GM12878 (cell line): Measurements from ENCODE around the gene GBGT1. TPM values are rescaled to one million over a fixed set of nuclear protein-coding genes. Genes with fewer than 3 reads are reported as not detected.

Source experiments
- ATAC-seq: fragments of 200-7000 bp; cut with Tn5 transposase; 3 replicates; pipeline ENCODE4 v1.9.1; 2020; ENCODE audit warnings: mild to moderate bottlenecking, moderate library complexity
- BruUV-seq: library from RNA; stranded (reverse); fragments of 400-500 nt; replicated peaks from 2 replicates; lab custom pipeline; 2021; lab: Mats Ljungman, UMichigan
- CTCF ChIA-PET: fragments of 300-600 bp; sonication (Branson Sonifier 250); formaldehyde crosslinking; extraction: SDS; loops from one replicate; lab custom pipeline; 2021; ENCODE audit warnings: inconsistent platforms; lab: Yijun Ruan, JAX
- POLR2A ChIA-PET: fragments of 350-600 bp; formaldehyde crosslinking; extraction: SDS; loops from one replicate; lab custom pipeline; 2021; ENCODE audit warnings: inconsistent platforms; lab: Charles Lee
- RAD21 ChIA-PET: fragments of 300-600 bp; sonication (Branson Sonifier 250); formaldehyde crosslinking; loops from one replicate; lab custom pipeline; 2023; ENCODE audit warnings: antibody characterized with exemption; ENCODE audit not compliant: unreplicated experiment; lab: Charles Lee
- SMC1A ChIA-PET: fragments of 300-600 bp; sonication (Branson Sonifier 250); formaldehyde crosslinking; loops from one replicate; lab custom pipeline; 2023; ENCODE audit not compliant: unreplicated experiment, uncharacterized antibody; lab: Charles Lee
- DNase-seq: peaks from one replicate; pipeline ENCODE4 v3.0.0-alpha.2; 2011; ENCODE audit warnings: low read depth, low spot score
- FAIRE-seq: peaks from 3 replicates; lab custom pipeline; 2011; peaks lifted over from hg19 to GRCh38; lab: Jason Lieb, UNC
- H2AFZ ChIP-seq: 2 replicates; pipeline ENCODE4 v1.6.0; 2011; ENCODE audit warnings: low read depth, low read length, control low read depth; ENCODE audit not compliant: control insufficient read depth
- H3K27ac ChIP-seq: 2 replicates; pipeline ENCODE4 v1.5.1; 2011; ENCODE audit warnings: control low read depth; ENCODE audit not compliant: control insufficient read depth, insufficient read depth
- H3K27me3 ChIP-seq, 2 experiments: replicated peaks in 1 of 2; 2 replicates each; pipeline versions ENCODE4 v1.6.0 to v1.6.1; 2011; ENCODE audit warnings: low read length in 1 of 2; ENCODE audit not compliant: control insufficient read depth in 2 of 2, insufficient read depth in 2 of 2
- H3K36me3 ChIP-seq, 2 experiments: 2 replicates each; pipeline ENCODE4 v1.5.1; 2011; ENCODE audit warnings: low read length in 1 of 2; ENCODE audit not compliant: control insufficient read depth in 2 of 2, insufficient read depth in 2 of 2
- H3K4me1 ChIP-seq: 2 replicates; pipeline ENCODE4 v1.6.1; 2011; ENCODE audit warnings: mild to moderate bottlenecking, low read length, moderate library complexity, mixed read lengths; ENCODE audit not compliant: control insufficient read depth, insufficient read depth
- H3K4me2 ChIP-seq: 2 replicates; pipeline ENCODE4 v1.6.0; 2011; ENCODE audit warnings: control low read depth; ENCODE audit not compliant: control insufficient read depth, insufficient read depth
- H3K4me3 ChIP-seq: fragments of 200-600 bp; sonication (generic); 2 replicates; pipeline ENCODE4 v1.5.1; 2016
- H3K79me2 ChIP-seq: 2 replicates; pipeline ENCODE4 v1.6.0; 2011; ENCODE audit warnings: low read length; ENCODE audit not compliant: control insufficient read depth, insufficient read depth
- H3K9ac ChIP-seq: 2 replicates; pipeline ENCODE4 v1.8.0; 2011; ENCODE audit warnings: low read length, control low read depth, mixed read lengths; ENCODE audit not compliant: control insufficient read depth, insufficient read depth
- H3K9me3 ChIP-seq: replicated peaks from 3 replicates; pipeline ENCODE4 v1.5.1; 2011; ENCODE audit warnings: mild to moderate bottlenecking, low read length; ENCODE audit not compliant: control insufficient read depth, insufficient read depth
- H4K20me1 ChIP-seq: 2 replicates; pipeline ENCODE4 v1.6.0; 2011; ENCODE audit not compliant: control insufficient read depth, insufficient read depth
- BACH1 ChIP-seq: fragments of 450-650 bp; IDR thresholded peaks from 2 replicates; pipeline ENCODE4 v1.6.1; 2017; ENCODE audit warnings: mild to moderate bottlenecking, borderline replicate concordance
- BRCA1 ChIP-seq: IDR thresholded peaks from 2 replicates; pipeline ENCODE4 v1.6.1; 2011; ENCODE audit warnings: low read depth, low read length, improper control_type of control experiment
- E4F1 ChIP-seq: fragments of 450-650 bp; IDR thresholded peaks from 2 replicates; pipeline ENCODE4 v1.6.1; 2018; ENCODE audit warnings: borderline replicate concordance, mild to moderate bottlenecking; ENCODE audit not compliant: partially characterized antibody
- ETV6 ChIP-seq, 2 experiments: fragments of 450-650 bp in 1 of 2; IDR thresholded peaks in 1 of 2; conservative IDR thresholded peaks in 1 of 2; 2 replicates each; pipeline ENCODE4 v1.6.1; 2014; ENCODE audit warnings: antibody characterized with exemption in 1 of 2, borderline replicate concordance in 1 of 2, low read depth in 1 of 2, mild to moderate bottlenecking in 1 of 2, moderate library complexity in 1 of 2
- IRF5 ChIP-seq: fragments of 450-650 bp; IDR thresholded peaks from 2 replicates; pipeline ENCODE4 v1.6.1; 2017; ENCODE audit warnings: borderline replicate concordance
- LARP7 ChIP-seq: fragments of 450-650 bp; IDR thresholded peaks from 2 replicates; pipeline ENCODE4 v1.6.1; 2017; ENCODE audit warnings: mild to moderate bottlenecking
- MEF2A ChIP-seq: IDR thresholded peaks from 2 replicates; pipeline ENCODE4 v1.6.1; 2011; ENCODE audit warnings: low read depth, mild to moderate bottlenecking, low read length, moderate library complexity; ENCODE audit not compliant: insufficient read depth
- MEF2B ChIP-seq: fragments of 450-650 bp; IDR thresholded peaks from 2 replicates; pipeline ENCODE4 v1.6.1; 2018; ENCODE audit warnings: mild to moderate bottlenecking, moderate library complexity; ENCODE audit not compliant: partially characterized antibody, poor library complexity, severe bottlenecking
- NFXL1 ChIP-seq: fragments of 450-650 bp; IDR thresholded peaks from 2 replicates; pipeline ENCODE4 v1.6.1; 2017; ENCODE audit warnings: antibody characterized with exemption, mild to moderate bottlenecking, borderline replicate concordance
- NFYA ChIP-seq: IDR thresholded peaks from 2 replicates; pipeline ENCODE4 v1.6.1; 2011; ENCODE audit warnings: low read depth, mild to moderate bottlenecking, low read length, improper control_type of control experiment, borderline replicate concordance
- RCOR1 ChIP-seq: conservative IDR thresholded peaks from 2 replicates; pipeline ENCODE4 v1.6.1; 2012; ENCODE audit warnings: low read depth, low read length, improper control_type of control experiment
- SIN3A ChIP-seq: IDR thresholded peaks from 2 replicates; pipeline ENCODE4 v1.6.1; 2012; ENCODE audit warnings: low read depth, low read length, improper control_type of control experiment
- WRNIP1 ChIP-seq: IDR thresholded peaks from 2 replicates; pipeline ENCODE4 v1.6.1; 2011; ENCODE audit warnings: low read depth, low read length, improper control_type of control experiment, borderline replicate concordance
- YY1 ChIP-seq: IDR thresholded peaks from 2 replicates; pipeline ENCODE4 v1.6.1; 2011; ENCODE audit warnings: low read depth, mild to moderate bottlenecking, low read length
- ZNF622 ChIP-seq: fragments of 450-650 bp; IDR thresholded peaks from 2 replicates; pipeline ENCODE4 v1.6.1; 2017; ENCODE audit warnings: mild to moderate bottlenecking, inconsistent platforms
- ZNF687 ChIP-seq: fragments of 450-650 bp; IDR thresholded peaks from 2 replicates; pipeline ENCODE4 v1.6.1; 2017; ENCODE audit warnings: mild to moderate bottlenecking, moderate library complexity
- WGBS: methylation state at CpG from one replicate; pipeline ENCODE4 v1.1.6; 2016; ENCODE audit warnings: low lambda C conversion rate; ENCODE audit not compliant: insufficient replicate concordance, insufficient coverage; ENCODE audit errors: missing lambda C conversion rate; 5-methylcytosine and 5-hydroxymethylcytosine counted together
- in situ Hi-C: fragments of 300-500 bp; cut with MboI; formaldehyde crosslinking; loops from 9 replicates; pipeline ENCODE4 v1.14.3; 2018; ENCODE audit warnings: mixed read lengths
- intact Hi-C: fragments of 100-400 bp; cut with micrococcal nuclease; formaldehyde crosslinking; loops from one replicate; pipeline ENCODE4 v1.14.2; 2022; ENCODE audit not compliant: unreplicated experiment
- polyA plus RNA-seq, 11 experiments: library from polyadenylated mRNA; depleted of rRNA in 4 of 11; unstranded in 6 of 11; stranded (reverse) in 5 of 11; fragments of >200 nt; fragmentation: Nextera tagmentation in 4 of 11; fragmentation: Illumina TruSeq in 1 of 11; extraction: Ambion mirVana in 4 of 11; extraction: Trizol in 1 of 11; gene quantifications; 1 replicate in 1 of 11; 2 replicates in 10 of 11; pipeline versions ENCODE4 v1.2.1 to v1.2.3, GENCODE V29; 2011 to 2016; ENCODE audit warnings: inconsistent platforms in 2 of 11, missing spikeins in 2 of 11, low read depth in 1 of 11
- total RNA-seq, 4 experiments: library from RNA; depleted of rRNA in 3 of 4; stranded (reverse); fragments of >200 nt in 3 of 4; fragmentation: Illumina TruSeq in 1 of 4; extraction: Trizol in 1 of 4; gene quantifications; 2 replicates each; pipeline versions ENCODE4 v1.2.1 to v1.2.3, GENCODE V29; 2013 to 2021

Gene GBGT1
- total and polyA plus RNA-seq, 10 of the 15 experiments (the other 5 are each of a cell fraction or from before 2014, with no cell fraction given) = 0.08 to 1.9 (median 0.49) TPM

- FAIRE-seq = no peak
- intact Hi-C loops = loop anchor here (10.0 kb wide), 1 partner anchor 136 kb away; no protein-coding TSS in a partner anchor
- in situ Hi-C loops = loop anchor here (5.0 kb wide), 1 partner anchor 298 kb away; no protein-coding TSS in a partner anchor
Observed at GRCh38 chr9:133188843-133189180, 25.1 kb upstream of the GBGT1 start.

More at GRCh38 chr9:133188843-133189180, 25.1 kb upstream of the GBGT1 start:
- H3K4me2 ChIP-seq = no peak overlapping the region
- ChIA-PET SMC1A (interaction anchor here (4.2 kb wide), 1 partner anchor 297 kb away, joined by 14 read pairs; no protein-coding TSS in a partner anchor), CTCF (interaction anchor here (1.0 to 5.0 kb wide), 5 partner anchors 9 to 298 kb away, joined by 3 to 61 read pairs (median 29); no protein-coding TSS in a partner anchor), RAD21 (interaction anchor here (0.5 to 3.7 kb wide), 2 partner anchors 147 to 298 kb away, joined by 3 to 12 read pairs; partner anchors contain the start of gene SURF6), POLR2A (no interaction called here)
- H3K4me3 ChIP-seq = no peak overlapping the region
- WGBS = 14% methylated on average over 7 of the region's 7 CpGs
- DNase-seq (no peak), ATAC-seq (no peak)
- no TSS peak for BruUV-seq
- H3K9ac ChIP-seq = no peak overlapping the region
- H3K79me2 ChIP-seq = no peaks in the 10 kb centered on the region
- H3K27me3 ChIP-seq = peaks cover 0 to 2% of the 10 kb centered on the region in 2 experiments; a peak in 2 of 4 replicates
- no peak overlapping the region for H3K27ac ChIP-seq
- TF ChIP-seq MEF2B (no peak), ETV6 (conservative IDR thresholded peaks at IDR 0.05 in 1 of 2, IDR thresholded peaks at IDR 0.05 in 1 of 2; ENCODE audit: borderline replicate concordance in 1 of 2, low read depth in 1 of 2) (no peak), ZNF622 (no peak), MEF2A (no peak), WRNIP1 (no peak), SIN3A (no peak), E4F1 (no peak), YY1 (no peak), RCOR1 (no peak), NFXL1 (no peak), LARP7 (no peak), BACH1 (no peak), ZNF687 (no peak), NFYA (no peak), IRF5 (no peak), BRCA1 (no peak)
- no peaks in the 10 kb centered on the region for H3K36me3 ChIP-seq
- H3K9me3 ChIP-seq = no peaks in the 10 kb centered on the region
- H4K20me1 ChIP-seq = no peaks in the 10 kb centered on the region
- H3K4me1 ChIP-seq = no peaks in the 10 kb centered on the region
- no peak overlapping the region for H2AFZ ChIP-seq
